ENCODE results near the gene CAMK1G.

CAMK1G gene

GRCh38 chr1:209595028-209595427 is 11.5 kb downstream of the CAMK1G start:
- TF ChIP-seq GABPA (IDR thresholded peaks at IDR 0.05; ENCODE audit: low read depth) (no peak), REST (IDR thresholded peaks at IDR 0.05; ENCODE audit: insufficient replicate concordance, low read depth) (no peak), CTCF (IDR thresholded peaks at IDR 0.05; ENCODE audit: insufficient read depth, low read length) (no peak), SPI1 (IDR thresholded peaks at IDR 0.05; ENCODE audit: borderline replicate concordance, low read depth) (no peak), POLR2AphosphoS5 (IDR thresholded peaks at IDR 0.05; ENCODE audit: low read depth) (no peak)
- no peak overlapping the region for H3K4me3 ChIP-seq (replicated peaks; ENCODE audit: insufficient read depth, low read length)
- DNase-seq (ENCODE audit: low read depth in 1 of 2, low spot score in 1 of 2): no peak
- H3K27me3 ChIP-seq (ENCODE audit: insufficient read depth, poor library complexity, severe bottlenecking): peaks cover 17% of the 10 kb centered on the region
- no peak overlapping the region for H3K27ac ChIP-seq (replicated peaks)

GRCh38 chr1:209595599-209596285 is 12.2 kb downstream of the CAMK1G start:
- no peak overlapping the region for H3K4me3 ChIP-seq (replicated peaks; ENCODE audit: insufficient read depth, low read length)
- no peak for TF ChIP-seq SPI1 (IDR thresholded peaks at IDR 0.05; ENCODE audit: borderline replicate concordance, low read depth)
- no peak for TF ChIP-seq GABPA (IDR thresholded peaks at IDR 0.05; ENCODE audit: low read depth)
- TF ChIP-seq POLR2AphosphoS5 (IDR thresholded peaks at IDR 0.05; ENCODE audit: low read depth): no peak
- no peak for TF ChIP-seq CTCF (IDR thresholded peaks at IDR 0.05; ENCODE audit: insufficient read depth, low read length)
- no peak for TF ChIP-seq REST (IDR thresholded peaks at IDR 0.05; ENCODE audit: insufficient replicate concordance, low read depth)
- H3K27me3 ChIP-seq (ENCODE audit: insufficient read depth, poor library complexity, severe bottlenecking): peaks cover 22% of the 10 kb centered on the region

GRCh38 chr1:209597499-209597898 is 14.0 kb downstream of the CAMK1G start:
- peaks cover 25% of the 10 kb centered on the region for H3K27me3 ChIP-seq (ENCODE audit: insufficient read depth, poor library complexity, severe bottlenecking)
- DNase-seq (ENCODE audit: low read depth in 1 of 2, low spot score in 1 of 2): no peak
- H3K4me3 ChIP-seq (replicated peaks; ENCODE audit: insufficient read depth, low read length): no peak overlapping the region
- H3K27ac ChIP-seq (replicated peaks): no peak overlapping the region
- TF ChIP-seq CTCF (IDR thresholded peaks at IDR 0.05; ENCODE audit: insufficient read depth, low read length) (no peak), GABPA (IDR thresholded peaks at IDR 0.05; ENCODE audit: low read depth) (no peak), REST (IDR thresholded peaks at IDR 0.05; ENCODE audit: insufficient replicate concordance, low read depth) (no peak), POLR2AphosphoS5 (IDR thresholded peaks at IDR 0.05; ENCODE audit: low read depth) (no peak), SPI1 (IDR thresholded peaks at IDR 0.05; ENCODE audit: borderline replicate concordance, low read depth) (no peak)

More at GRCh38 chr1:209595599-209596285, 12.2 kb downstream of the CAMK1G start:
- no peak overlapping the region for H3K27ac ChIP-seq (replicated peaks)
- no peak for DNase-seq (ENCODE audit: low read depth in 1 of 2, low spot score in 1 of 2)

Measured in HL-60 (cell line).